HL-60/S4 treated with retinoic acid at 250 ng/mL for 4 days and 3 days (cell line): ENCODE data around the gene KCTD19.
"Not testable (repeated sequence)": the region's sequence is repeated elsewhere in the genome, so short reads cannot be mapped to it uniquely, and the experiment has no call there.

Experiments used
- in situ Hi-C: fragments of 300-500 bp; cut with MboI; formaldehyde crosslinking; loops from 2 replicates; pipeline ENCODE4 v1.7.0; 2022; ENCODE audit warnings: low sequenced_read_pairs

The KCTD19 gene

GRCh38 chr16:67326472-67327309, at the start of gene KCTD19, which contains the start of gene LRRC36:
Gene KCTD19, minus strand, starts transcription at chr16:67326741. Its CDS starts 34 bp downstream, at chr16:67326707.
Gene LRRC36, plus strand, starts transcription at chr16:67326815. Its CDS starts 48 bp downstream, at chr16:67326863.
- in situ Hi-C loops = no loop called here

GRCh38 chr16:67376012-67376411, 49.5 kb upstream of the KCTD19 start:
- in situ Hi-C loops = not testable (repeated sequence)

GRCh38 chr16:67372664-67373063, 46.1 kb upstream of the KCTD19 start:
- in situ Hi-C loops = no loop called here

- in situ Hi-C loops = no loop called here
Observed at GRCh38 chr16:67370661-67371060, 44.1 kb upstream of the KCTD19 start.

- in situ Hi-C loops = no loop called here
Observed at GRCh38 chr16:67364600-67365235, 38.2 kb upstream of the KCTD19 start.

- in situ Hi-C loops = no loop called here
Observed at GRCh38 chr16:67361038-67361437, 34.5 kb upstream of the KCTD19 start.

- in situ Hi-C loops = not testable (repeated sequence)
Observed at GRCh38 chr16:67359540-67360269, 33.2 kb upstream of the KCTD19 start.

- in situ Hi-C loops = no loop called here
Observed at GRCh38 chr16:67357561-67357960, 31.0 kb upstream of the KCTD19 start.

- in situ Hi-C loops = no loop called here
Observed at GRCh38 chr16:67356396-67356795, 29.9 kb upstream of the KCTD19 start.

- in situ Hi-C loops = not testable (repeated sequence)
Observed at GRCh38 chr16:67352463-67352862, 25.9 kb upstream of the KCTD19 start.

GRCh38 chr16:67350324-67350723, 23.8 kb upstream of the KCTD19 start:
- in situ Hi-C loops = no loop called here

GRCh38 chr16:67349172-67349571, 22.6 kb upstream of the KCTD19 start:
- in situ Hi-C loops = no loop called here

- in situ Hi-C loops = no loop called here
Observed at GRCh38 chr16:67346341-67346740, 19.8 kb upstream of the KCTD19 start.

GRCh38 chr16:67345401-67345800, 18.9 kb upstream of the KCTD19 start:
- in situ Hi-C loops = no loop called here

- in situ Hi-C loops = no loop called here
Observed at GRCh38 chr16:67342616-67343015, 16.1 kb upstream of the KCTD19 start.

GRCh38 chr16:67341250-67341649, 14.7 kb upstream of the KCTD19 start:
- in situ Hi-C loops = no loop called here

- in situ Hi-C loops = no loop called here
Observed at GRCh38 chr16:67339453-67339852, 12.9 kb upstream of the KCTD19 start.

- in situ Hi-C loops = no loop called here
Observed at GRCh38 chr16:67336648-67337047, 10.1 kb upstream of the KCTD19 start.

- in situ Hi-C loops = no loop called here
Observed at GRCh38 chr16:67336116-67336515, 9.6 kb upstream of the KCTD19 start.

GRCh38 chr16:67333315-67333714, 6.8 kb upstream of the KCTD19 start:
- in situ Hi-C loops = no loop called here

- in situ Hi-C loops = no loop called here
Observed at GRCh38 chr16:67329901-67330300, 3.4 kb upstream of the KCTD19 start.
